Measurements from ENCODE around the gene DDX47. TPM values are rescaled to one million over a fixed set of nuclear protein-coding genes. Genes with fewer than 3 reads are reported as not detected.
"Not testable (repeated sequence)": the region's sequence is repeated elsewhere in the genome, so short reads cannot be mapped to it uniquely, and the experiment has no call there.

The DDX47 gene
- total and polyA plus RNA-seq, 2 of the 13 experiments (the other 11 are each of a cell fraction or from before 2014, with no cell fraction given), result 48.5 to 78.7 TPM

- H2AFZ ChIP-seq (ENCODE audit: low read length), result no peak overlapping the region
- no peaks in the 10 kb centered on the region; a peak in 1 of 5 replicates for H3K27me3 ChIP-seq (ENCODE audit: control insufficient read depth in 1 of 2, insufficient read depth in 2 of 2, low read length in 2 of 2)
- ChIA-PET CTCF (ENCODE audit: low intra/inter-chr PET ratio, low total read pairs) (no interaction called here), POLR2A (no interaction called here)
- H4K20me1 ChIP-seq (ENCODE audit: insufficient read depth, low read length), result no peaks in the 10 kb centered on the region
- FAIRE-seq (no peak), ATAC-seq (no peak), DNase-seq (ENCODE audit: low spot score) (no peak)
- intact Hi-C loops (cut with micrococcal nuclease; ENCODE audit: unreplicated experiment) (no loop called here), in situ Hi-C loops (cut with HindIII; ENCODE audit: extremely low pct_ligation_motif_present, low pct_unique_long_range_greater_than_20kb) (loop anchor here (5.0 kb wide), 1 partner anchor 36 kb away; no protein-coding TSS in a partner anchor)
- H3K79me2 ChIP-seq (ENCODE audit: insufficient read depth, low read length), result no peaks in the 10 kb centered on the region
- no peaks in the 10 kb centered on the region for H3K9me3 ChIP-seq (ENCODE audit: low read length)
- 35% methylated on average over 2 of the region's 2 CpGs for whole genome bisulfite sequencing (ENCODE audit: low lambda C conversion rate)
- peaks cover 17% of the 10 kb centered on the region for H3K4me1 ChIP-seq (ENCODE audit: insufficient read depth, low read length)
- H3K9ac ChIP-seq (ENCODE audit: insufficient read depth, low read depth, low read length), result no peak overlapping the region
- BruUV-seq (replicated peaks), result no TSS peak
- no peak overlapping the region for H3K4me2 ChIP-seq (ENCODE audit: low read depth, low read length)
- TF ChIP-seq HOXA5 (CRISPR knock-in tag; IDR thresholded peaks at IDR 0.05), result no peak
- no peak for TF ChIP-seq SRY (CRISPR knock-in tag; IDR thresholded peaks at IDR 0.05)
- TF ChIP-seq POLR2G (IDR thresholded peaks at IDR 0.05; ENCODE audit: low read depth, low read length), result no peak
- TF ChIP-seq NONO (IDR thresholded peaks at IDR 0.05), result no peak
- TF ChIP-seq NONO (CRISPR knock-in tag; conservative IDR thresholded peaks at IDR 0.05), result no peak
- TF ChIP-seq ZZZ3 (CRISPR knock-in tag; IDR thresholded peaks at IDR 0.05; ENCODE audit: borderline replicate concordance), result no peak
- TF ChIP-seq PHF5A (CRISPR knock-in tag; IDR thresholded peaks at IDR 0.05; ENCODE audit: low read depth, unreplicated experiment), result no peak
- TF ChIP-seq ATRX (CRISPR knock-in tag; IDR thresholded peaks at IDR 0.05; ENCODE audit: borderline replicate concordance), result no peak
- no peaks in the 10 kb centered on the region for H3K36me3 ChIP-seq (replicated peaks in 1 of 2; ENCODE audit: control insufficient read depth in 1 of 2, insufficient read depth in 2 of 2, low read length in 2 of 2)
- H3K4me3 ChIP-seq (replicated peaks in 1 of 3; ENCODE audit: insufficient read depth in 1 of 3, low read depth in 2 of 3, low read length in 3 of 3), result no peak overlapping the region
- H3K27ac ChIP-seq (ENCODE audit: extremely low read length, insufficient read depth, low read length), result no peak overlapping the region
Measured at GRCh38 chr12:12872934-12873275, 59.8 kb downstream of the DDX47 start.

GRCh38 chr12:12874029-12874428, 60.9 kb downstream of the DDX47 start:
- H3K79me2 ChIP-seq (ENCODE audit: insufficient read depth, low read length), result no peaks in the 10 kb centered on the region
- no peak overlapping the region for H3K27ac ChIP-seq (ENCODE audit: extremely low read length, insufficient read depth, low read length)
- H3K4me3 ChIP-seq (replicated peaks in 1 of 3; ENCODE audit: insufficient read depth in 1 of 3, low read depth in 2 of 3, low read length in 3 of 3), result no peak overlapping the region
- H2AFZ ChIP-seq (ENCODE audit: low read length), result no peak overlapping the region
- WGBS (ENCODE audit: low lambda C conversion rate), result 60% methylated on average over 1 of the region's 1 CpG
- CTCF ChIA-PET (ENCODE audit: low intra/inter-chr PET ratio, low total read pairs), result no interaction called here
- H3K4me2 ChIP-seq (ENCODE audit: low read depth, low read length), result no peak overlapping the region
- FAIRE-seq, result no peak
- no peaks in the 10 kb centered on the region for H4K20me1 ChIP-seq (ENCODE audit: insufficient read depth, low read length)
- ATAC-seq, result no peak
- H3K9me3 ChIP-seq (ENCODE audit: low read length), result no peaks in the 10 kb centered on the region
- no peak for DNase-seq (ENCODE audit: low spot score)
- H3K27me3 ChIP-seq (ENCODE audit: control insufficient read depth in 1 of 2, insufficient read depth in 2 of 2, low read length in 2 of 2), result no peaks in the 10 kb centered on the region
- no peaks in the 10 kb centered on the region for H3K36me3 ChIP-seq (replicated peaks in 1 of 2; ENCODE audit: control insufficient read depth in 1 of 2, insufficient read depth in 2 of 2, low read length in 2 of 2)
- intact Hi-C loops (cut with micrococcal nuclease; ENCODE audit: unreplicated experiment), result no loop called here
- peaks cover 17% of the 10 kb centered on the region for H3K4me1 ChIP-seq (ENCODE audit: insufficient read depth, low read length)
- in situ Hi-C loops (cut with HindIII; ENCODE audit: extremely low pct_ligation_motif_present, low pct_unique_long_range_greater_than_20kb), result loop anchor here (5.0 kb wide), 1 partner anchor 37 kb away; no protein-coding TSS in a partner anchor
- no peak overlapping the region for H3K9ac ChIP-seq (ENCODE audit: insufficient read depth, low read depth, low read length)
- POLR2A ChIA-PET, result no interaction called here
- no TSS peak for BruUV-seq (replicated peaks)
- no peak for TF ChIP-seq NBN (conservative IDR thresholded peaks at IDR 0.05)
- no peak for TF ChIP-seq GMEB2 (CRISPR knock-in tag; IDR thresholded peaks at IDR 0.05; ENCODE audit: low read depth)
- no peak for TF ChIP-seq SP4 (CRISPR knock-in tag; IDR thresholded peaks at IDR 0.05)
- no peak for TF ChIP-seq JUNB (CRISPR knock-in tag; IDR thresholded peaks at IDR 0.05; ENCODE audit: borderline replicate concordance)
- TF ChIP-seq ZNF263 (CRISPR knock-in tag; IDR thresholded peaks at IDR 0.05), result no peak

- H3K9ac ChIP-seq (ENCODE audit: insufficient read depth, low read depth, low read length); in situ Hi-C loops (cut with HindIII; ENCODE audit: extremely low pct_ligation_motif_present, low pct_unique_long_range_greater_than_20kb); FAIRE-seq; H3K27ac ChIP-seq (ENCODE audit: extremely low read length, insufficient read depth, low read length); BruUV-seq (replicated peaks); POLR2A ChIA-PET; H4K20me1 ChIP-seq (ENCODE audit: insufficient read depth, low read length); H3K4me2 ChIP-seq (ENCODE audit: low read depth, low read length); H3K4me3 ChIP-seq (replicated peaks in 1 of 3; ENCODE audit: insufficient read depth in 1 of 3, low read depth in 2 of 3, low read length in 3 of 3); H3K27me3 ChIP-seq (ENCODE audit: control insufficient read depth in 1 of 2, insufficient read depth in 2 of 2, low read length in 2 of 2); H3K79me2 ChIP-seq (ENCODE audit: insufficient read depth, low read length); intact Hi-C loops (cut with micrococcal nuclease; ENCODE audit: unreplicated experiment); H3K36me3 ChIP-seq (replicated peaks in 1 of 2; ENCODE audit: control insufficient read depth in 1 of 2, insufficient read depth in 2 of 2, low read length in 2 of 2); CTCF ChIA-PET (ENCODE audit: low intra/inter-chr PET ratio, low total read pairs); H3K9me3 ChIP-seq (ENCODE audit: low read length); ATAC-seq; DNase-seq (ENCODE audit: low spot score); H2AFZ ChIP-seq (ENCODE audit: low read length): not testable (repeated sequence)
- peaks cover 17% of the 10 kb centered on the region for H3K4me1 ChIP-seq (ENCODE audit: insufficient read depth, low read length)
- WGBS (ENCODE audit: low lambda C conversion rate), result 88% methylated on average over 8 of the region's 10 CpGs
Measured at GRCh38 chr12:12875301-12875700, 62.2 kb downstream of the DDX47 start.

All from HepG2 (cell line).